Liver (tissue), 3 donors: ENCODE data around the gene PCDHGB1.
"Not testable (repeated sequence)": the region's sequence is repeated elsewhere in the genome, so short reads cannot be mapped to it uniquely, and the experiment has no call there.

Experiments used
- CTCF ChIP-seq: fragments of 150-350 bp; IDR thresholded peaks from 2 replicates; pipeline ENCODE4 v1.5.1; 2017; ENCODE audit warnings: improper control_type of control experiment, low read depth, low read length; ENCODE audit not compliant: missing input control
- EGR1 ChIP-seq, 2 donors: IDR thresholded peaks; 2 replicates each; pipeline ENCODE4 v1.6.1; 2016 to 2018; ENCODE audit warnings: antibody characterized with exemption in 2 of 2, low read depth in 2 of 2
- FOXA2 ChIP-seq: IDR thresholded peaks from 2 replicates; pipeline ENCODE4 v1.6.1; 2016; ENCODE audit warnings: antibody characterized with exemption
- GABPA ChIP-seq, 2 donors: IDR thresholded peaks in 1 of 2; conservative IDR thresholded peaks in 1 of 2; 2 replicates each; pipeline ENCODE4 v1.6.1; 2016; ENCODE audit warnings: antibody characterized with exemption in 2 of 2, mild to moderate bottlenecking in 1 of 2, moderate library complexity in 1 of 2
- JUND ChIP-seq, 2 donors: IDR thresholded peaks; 2 replicates each; pipeline ENCODE4 v1.6.1; 2016; ENCODE audit warnings: antibody characterized with exemption in 2 of 2
- RAD21 ChIP-seq, 2 donors: IDR thresholded peaks; 2 replicates each; pipeline ENCODE4 v1.6.1; 2016; ENCODE audit warnings: antibody characterized with exemption in 2 of 2, mild to moderate bottlenecking in 2 of 2
- REST ChIP-seq: IDR thresholded peaks from 2 replicates; pipeline ENCODE4 v1.6.1; 2016; ENCODE audit warnings: antibody characterized with exemption, mild to moderate bottlenecking
- RXRA ChIP-seq, 2 donors: IDR thresholded peaks; 2 replicates each; pipeline ENCODE4 v1.6.1; 2017 to 2018; ENCODE audit warnings: antibody characterized with exemption in 2 of 2, mild to moderate bottlenecking in 1 of 2
- SP1 ChIP-seq: IDR thresholded peaks from 2 replicates; pipeline ENCODE4 v1.6.1; 2018; ENCODE audit warnings: antibody characterized with exemption, mild to moderate bottlenecking
- TAF1 ChIP-seq: conservative IDR thresholded peaks from 2 replicates; pipeline ENCODE4 v1.6.1; 2016; ENCODE audit warnings: antibody characterized with exemption, mild to moderate bottlenecking
- YY1 ChIP-seq: IDR thresholded peaks from 2 replicates; pipeline ENCODE4 v1.6.1; 2016; ENCODE audit warnings: antibody characterized with exemption, mild to moderate bottlenecking
- ZBTB33 ChIP-seq: IDR thresholded peaks from 2 replicates; pipeline ENCODE4 v1.6.1; 2016; ENCODE audit warnings: antibody characterized with exemption
- TF ChIP-seq, protein P1 (sequence below): IDR thresholded peaks from 2 replicates; pipeline ENCODE4 v1.6.1; 2016; ENCODE audit warnings: antibody characterized with exemption
- TF ChIP-seq, protein P2 (sequence below): IDR thresholded peaks from 2 replicates; pipeline ENCODE4 v1.6.1; 2016; ENCODE audit warnings: antibody characterized with exemption
- donor health status: healthy.
- donor health status: healthy.

DNA sequence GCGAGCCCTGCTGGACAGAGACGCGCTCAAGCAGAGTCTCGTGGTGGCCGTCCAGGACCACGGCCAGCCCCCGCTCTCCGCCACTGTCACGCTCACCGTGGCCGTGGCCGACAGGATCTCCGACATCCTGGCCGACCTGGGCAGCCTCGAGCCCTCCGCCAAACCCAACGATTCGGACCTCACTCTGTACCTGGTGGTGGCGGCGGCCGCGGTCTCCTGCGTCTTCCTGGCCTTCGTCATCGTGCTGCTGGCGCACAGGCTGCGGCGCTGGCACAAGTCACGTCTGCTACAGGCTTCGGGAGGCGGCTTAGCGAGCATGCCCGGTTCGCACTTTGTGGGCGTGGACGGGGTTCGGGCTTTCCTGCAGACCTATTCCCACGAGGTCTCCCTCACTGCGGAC, 17.3 kb upstream of the PCDHGB1 start:
- TF ChIP-seq TAF1; YY1; REST; CTCF; RAD21 (IDR thresholded peaks at IDR 0.05); GABPA (IDR thresholded peaks at IDR 0.05 in 1 of 2, conservative IDR thresholded peaks at IDR 0.05 in 1 of 2); ZBTB33; JUND (IDR thresholded peaks at IDR 0.05); SP1; EGR1 (IDR thresholded peaks at IDR 0.05; ENCODE audit: low read depth in 2 of 2); FOXA2; RXRA (IDR thresholded peaks at IDR 0.05): not testable (repeated sequence)
- TF ChIP-seq, protein P1, sequence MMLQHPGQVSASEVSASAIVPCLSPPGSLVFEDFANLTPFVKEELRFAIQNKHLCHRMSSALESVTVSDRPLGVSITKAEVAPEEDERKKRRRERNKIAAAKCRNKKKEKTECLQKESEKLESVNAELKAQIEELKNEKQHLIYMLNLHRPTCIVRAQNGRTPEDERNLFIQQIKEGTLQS: not testable (repeated sequence)
- TF ChIP-seq, protein P2, sequence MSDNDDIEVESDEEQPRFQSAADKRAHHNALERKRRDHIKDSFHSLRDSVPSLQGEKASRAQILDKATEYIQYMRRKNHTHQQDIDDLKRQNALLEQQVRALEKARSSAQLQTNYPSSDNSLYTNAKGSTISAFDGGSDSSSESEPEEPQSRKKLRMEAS: not testable (repeated sequence)
